OCI-LY1 (cell line): ENCODE measurements around the gene HS3ST2.

Experiments used
- H2AFZ ChIP-seq: fragments of 200-600 bp; sonication (generic), shearing (Covaris generic); 2 replicates; pipeline ENCODE4 v1.6.0; 2014; ENCODE audit warnings: antibody characterized with exemption, mild to moderate bottlenecking, low read length
- H3F3A ChIP-seq: fragments of 200-600 bp; sonication (generic), shearing (Covaris generic); 2 replicates; pipeline ENCODE4 v1.6.0; 2014; ENCODE audit warnings: mild to moderate bottlenecking, antibody characterized with exemption, low read length, moderate library complexity; ENCODE audit not compliant: insufficient read depth
- H3K27ac ChIP-seq: fragments of 200-600 bp; sonication (generic); 2 replicates; pipeline ENCODE4 v1.5.1; 2014; ENCODE audit warnings: low read length, mixed run types, mild to moderate bottlenecking, low read depth; ENCODE audit not compliant: poor library complexity, severe bottlenecking
- H3K27me3 ChIP-seq: fragments of 200-600 bp; sonication (generic); 2 replicates; pipeline ENCODE4 v1.6.0; 2014; ENCODE audit warnings: antibody characterized with exemption, mild to moderate bottlenecking, low read length, moderate library complexity; ENCODE audit not compliant: insufficient read depth
- H3K36me3 ChIP-seq: fragments of 200-600 bp; sonication (generic); 2 replicates; pipeline ENCODE4 v1.6.1; 2014; ENCODE audit warnings: mild to moderate bottlenecking, antibody characterized with exemption, low read length, moderate library complexity, mixed read lengths; ENCODE audit not compliant: insufficient read depth
- H3K4me1 ChIP-seq: fragments of 200-600 bp; sonication (generic); 2 replicates; pipeline ENCODE4 v1.5.1; 2014; ENCODE audit warnings: mild to moderate bottlenecking, low read length, moderate library complexity; ENCODE audit not compliant: insufficient read depth, severe bottlenecking
- H3K4me2 ChIP-seq: fragments of 200-600 bp; sonication (generic), shearing (Covaris generic); 2 replicates; pipeline ENCODE4 v1.6.1; 2014; ENCODE audit warnings: low read length
- H3K4me3 ChIP-seq: fragments of 200-600 bp; sonication (generic); 2 replicates; pipeline ENCODE4 v1.5.1; 2014; ENCODE audit warnings: low read length, low read depth, mild to moderate bottlenecking, mixed read lengths; ENCODE audit not compliant: poor library complexity, severe bottlenecking
- H3K79me2 ChIP-seq: fragments of 200-600 bp; shearing (Covaris generic); 2 replicates; pipeline ENCODE4 v1.6.1; 2016; ENCODE audit warnings: mixed run types, low read length, mixed read lengths; ENCODE audit not compliant: insufficient read depth
- H3K9ac ChIP-seq: fragments of 200-600 bp; sonication (generic), shearing (Covaris generic); 2 replicates; pipeline ENCODE4 v1.6.1; 2014; ENCODE audit warnings: mild to moderate bottlenecking, low read length, mixed read lengths
- H3K9me2 ChIP-seq: fragments of 200-600 bp; sonication (generic), shearing (Covaris generic); 2 replicates; pipeline ENCODE4 v1.6.1; 2014; ENCODE audit warnings: low read depth, mild to moderate bottlenecking, low read length, mixed read lengths
- H3K9me3 ChIP-seq: fragments of 200-600 bp; shearing (Covaris generic); 2 replicates; pipeline ENCODE4 v1.6.1; 2014; ENCODE audit warnings: low read length, mixed read lengths
- H4K20me1 ChIP-seq: fragments of 200-600 bp; sonication (generic), shearing (Covaris generic); 2 replicates; pipeline ENCODE4 v1.6.0; 2016; ENCODE audit warnings: mild to moderate bottlenecking, low read length; ENCODE audit not compliant: insufficient read depth
- EZH2 ChIP-seq: fragments of 200-600 bp; sonication (generic), shearing (Covaris generic); IDR thresholded peaks from 2 replicates; pipeline ENCODE4 v1.8.0; 2017; ENCODE audit warnings: borderline replicate concordance, mixed run types, mild to moderate bottlenecking, antibody characterized with exemption, low read length, moderate library complexity, mixed read lengths
- TF ChIP-seq, protein P1 (sequence below): fragments of 200-600 bp; sonication (generic), shearing (Covaris generic); IDR thresholded peaks from 2 replicates; pipeline ENCODE4 v1.5.1; 2017; ENCODE audit warnings: mild to moderate bottlenecking, antibody characterized with exemption, low read length, moderate library complexity, mixed read lengths

The HS3ST2 gene

DNA sequence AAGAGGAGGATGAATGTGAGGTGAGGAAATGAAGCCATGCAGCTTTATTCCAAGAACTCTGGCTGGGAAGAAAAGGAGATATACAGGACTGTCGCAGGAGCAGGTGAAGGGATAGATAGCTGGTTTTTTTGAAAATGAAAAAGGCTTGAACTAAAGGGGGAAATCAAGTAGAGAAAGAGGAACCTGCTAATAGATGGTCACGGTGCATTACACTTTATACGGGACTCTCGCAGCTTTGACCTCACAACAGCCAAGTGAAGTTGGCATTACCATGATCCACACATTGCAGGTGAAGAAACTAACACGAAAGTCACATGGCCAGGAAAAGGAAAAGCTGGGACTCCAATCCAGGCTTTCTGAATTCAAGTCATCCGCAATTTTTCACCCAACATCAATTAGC is 86.9 kb downstream of the HS3ST2 start:
- Histone ChIP-seq H3K9ac (no peak overlapping the region), H3K36me3 (no peaks in the 10 kb centered on the region), H3K4me1 (no peaks in the 10 kb centered on the region), H3K4me3 (no peak overlapping the region), H3K79me2 (no peaks in the 10 kb centered on the region), H3K27me3 (no peaks in the 10 kb centered on the region), H2AFZ (no peak overlapping the region), H3K9me2 (no peaks in the 10 kb centered on the region), H3K4me2 (no peak overlapping the region), H3K27ac (no peak overlapping the region), H3K9me3 (no peaks in the 10 kb centered on the region), H3F3A (no peaks in the 10 kb centered on the region), H4K20me1 (no peaks in the 10 kb centered on the region)
- TF ChIP-seq, protein P1, sequence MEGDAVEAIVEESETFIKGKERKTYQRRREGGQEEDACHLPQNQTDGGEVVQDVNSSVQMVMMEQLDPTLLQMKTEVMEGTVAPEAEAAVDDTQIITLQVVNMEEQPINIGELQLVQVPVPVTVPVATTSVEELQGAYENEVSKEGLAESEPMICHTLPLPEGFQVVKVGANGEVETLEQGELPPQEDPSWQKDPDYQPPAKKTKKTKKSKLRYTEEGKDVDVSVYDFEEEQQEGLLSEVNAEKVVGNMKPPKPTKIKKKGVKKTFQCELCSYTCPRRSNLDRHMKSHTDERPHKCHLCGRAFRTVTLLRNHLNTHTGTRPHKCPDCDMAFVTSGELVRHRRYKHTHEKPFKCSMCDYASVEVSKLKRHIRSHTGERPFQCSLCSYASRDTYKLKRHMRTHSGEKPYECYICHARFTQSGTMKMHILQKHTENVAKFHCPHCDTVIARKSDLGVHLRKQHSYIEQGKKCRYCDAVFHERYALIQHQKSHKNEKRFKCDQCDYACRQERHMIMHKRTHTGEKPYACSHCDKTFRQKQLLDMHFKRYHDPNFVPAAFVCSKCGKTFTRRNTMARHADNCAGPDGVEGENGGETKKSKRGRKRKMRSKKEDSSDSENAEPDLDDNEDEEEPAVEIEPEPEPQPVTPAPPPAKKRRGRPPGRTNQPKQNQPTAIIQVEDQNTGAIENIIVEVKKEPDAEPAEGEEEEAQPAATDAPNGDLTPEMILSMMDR: no peak
- TF ChIP-seq EZH2: no peak

DNA sequence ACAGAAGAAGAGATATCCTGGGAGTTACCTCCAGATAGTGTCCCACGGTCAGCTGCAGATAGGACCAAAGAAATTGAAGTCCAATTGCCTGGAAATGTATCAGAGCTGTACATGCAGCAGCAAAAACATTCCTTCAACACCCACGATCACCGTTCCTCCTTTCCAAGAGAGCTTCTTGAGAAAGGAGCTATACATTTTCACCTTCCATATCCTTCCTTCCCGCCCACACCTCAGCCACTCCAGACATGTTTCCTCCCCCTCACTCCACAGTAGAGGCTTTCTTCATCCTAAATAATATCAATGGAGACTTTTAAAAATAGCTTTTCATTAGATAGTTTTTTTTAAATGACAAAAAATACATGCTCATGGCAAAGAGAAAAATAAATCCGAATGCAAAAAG is 87.6 kb downstream of the HS3ST2 start:
- no peaks in the 10 kb centered on the region for H4K20me1 ChIP-seq
- TF ChIP-seq EZH2: no peak
- TF ChIP-seq, protein P1: no peak
- no peak overlapping the region for H3K4me2 ChIP-seq
- H3K4me1 ChIP-seq: no peaks in the 10 kb centered on the region
- H2AFZ ChIP-seq: no peak overlapping the region
- no peaks in the 10 kb centered on the region for H3K79me2 ChIP-seq
- no peaks in the 10 kb centered on the region for H3K9me3 ChIP-seq
- H3K36me3 ChIP-seq: no peaks in the 10 kb centered on the region
- no peak overlapping the region for H3K4me3 ChIP-seq
- H3K27me3 ChIP-seq: no peaks in the 10 kb centered on the region
- no peak overlapping the region for H3K9ac ChIP-seq
- H3F3A ChIP-seq: no peaks in the 10 kb centered on the region
- H3K9me2 ChIP-seq: no peaks in the 10 kb centered on the region
- no peak overlapping the region for H3K27ac ChIP-seq

DNA sequence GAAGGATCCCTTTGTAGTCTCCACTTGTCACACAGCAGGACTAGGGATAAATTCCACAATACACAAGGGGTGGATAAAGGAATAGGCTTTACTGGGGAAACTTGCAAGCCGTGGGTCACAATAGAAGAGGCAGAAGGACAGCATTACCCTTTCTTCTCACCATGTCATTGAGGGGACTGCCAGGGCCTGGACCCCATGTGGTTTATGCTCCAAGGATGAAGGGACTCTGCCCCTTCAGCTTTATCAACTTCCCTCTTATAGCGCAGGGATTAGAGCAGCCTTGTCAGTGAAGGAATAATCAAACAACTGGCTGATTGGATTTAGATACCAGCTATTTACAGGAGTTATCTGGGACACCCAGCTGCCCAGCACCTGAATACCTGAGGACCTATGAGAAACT is 89.8 kb downstream of the HS3ST2 start:
- Histone ChIP-seq H3K4me1 (no peaks in the 10 kb centered on the region), H3K9me2 (no peaks in the 10 kb centered on the region), H3K79me2 (no peaks in the 10 kb centered on the region), H3K27ac (no peak overlapping the region), H3K36me3 (no peaks in the 10 kb centered on the region), H3K9me3 (no peaks in the 10 kb centered on the region), H3K27me3 (no peaks in the 10 kb centered on the region), H3K4me2 (no peak overlapping the region), H3F3A (no peaks in the 10 kb centered on the region), H2AFZ (no peak overlapping the region), H3K4me3 (no peak overlapping the region), H4K20me1 (no peaks in the 10 kb centered on the region), H3K9ac (no peak overlapping the region)
- TF ChIP-seq EZH2: no peak
- TF ChIP-seq, protein P1: no peak
